ENCODE results near the gene BTD. TPM values are rescaled to one million over a fixed set of nuclear protein-coding genes. Genes with fewer than 3 reads are reported as not detected.

The BTD gene
- polyA plus RNA-seq, 1 donor (not counting 4 experiments of a cell fraction or from before 2014, with no cell fraction given): 12.0 TPM

GRCh38 chr3:15591928-15592327, 9.6 kb upstream of the BTD start:
- no peak for FAIRE-seq
- no peak overlapping the region for H3K4me2 ChIP-seq (ENCODE audit: control insufficient read depth, extremely low read depth, insufficient read depth, low read depth, low read length)
- dilution Hi-C loops (cut with MboI; ENCODE audit: extremely low pct_ligation_motif_present, low sequenced_read_pairs): no loop called here
- TF ChIP-seq CTCF (optimal IDR thresholded peaks at IDR 0.05 in 1 of 3, IDR thresholded peaks at IDR 0.05 in 1 of 3, conservative IDR thresholded peaks at IDR 0.05 in 1 of 3; ENCODE audit: extremely low read depth in 1 of 3, insufficient read depth in 2 of 3, low read length in 3 of 3) (no peak), EZH2 (IDR thresholded peaks at IDR 0.05; ENCODE audit: low read length) (no peak)
- H3K4me3 ChIP-seq (ENCODE audit: control insufficient read depth in 2 of 3, extremely low read depth in 1 of 3, insufficient read depth in 2 of 3, low read depth in 1 of 3, low read length in 3 of 3): no peak overlapping the region
- DNase-seq (ENCODE audit: low read depth, low spot score): no peak
- H3K4me1 ChIP-seq (ENCODE audit: control insufficient read depth, extremely low read depth, insufficient read depth, low read length): no peaks in the 10 kb centered on the region
- no peaks in the 10 kb centered on the region for H3K9me3 ChIP-seq (ENCODE audit: control insufficient read depth, low read depth, low read length)
- peaks cover 0 to 5% of the 10 kb centered on the region in 2 experiments for H3K36me3 ChIP-seq (ENCODE audit: control insufficient read depth in 2 of 2, extremely low read depth in 1 of 2, insufficient read depth in 2 of 2, low read length in 2 of 2)
- no peaks in the 10 kb centered on the region for H3K9me1 ChIP-seq (ENCODE audit: control insufficient read depth, extremely low read depth, insufficient read depth, low read length)
- H3K27me3 ChIP-seq (ENCODE audit: control insufficient read depth, extremely low read depth, insufficient read depth, low read length): no peaks in the 10 kb centered on the region
- H3K9ac ChIP-seq (ENCODE audit: control insufficient read depth, extremely low read depth, insufficient read depth, low read length): no peak overlapping the region
- H3K79me2 ChIP-seq (ENCODE audit: control insufficient read depth, insufficient read depth, low read length): no peaks in the 10 kb centered on the region
- H3K27ac ChIP-seq (ENCODE audit: control insufficient read depth, insufficient read depth, low read length): no peak overlapping the region
- no peaks in the 10 kb centered on the region for H4K20me1 ChIP-seq (ENCODE audit: control insufficient read depth, extremely low read depth, insufficient read depth, low read length)
- H2AFZ ChIP-seq (ENCODE audit: control insufficient read depth, low read length): no peak overlapping the region

GRCh38 chr3:15592968-15593367, 8.6 kb upstream of the BTD start:
- no peak overlapping the region for H3K4me2 ChIP-seq (ENCODE audit: control insufficient read depth, extremely low read depth, insufficient read depth, low read depth, low read length)
- dilution Hi-C loops (cut with MboI; ENCODE audit: extremely low pct_ligation_motif_present, low sequenced_read_pairs): no loop called here
- H3K9ac ChIP-seq (ENCODE audit: control insufficient read depth, extremely low read depth, insufficient read depth, low read length): no peak overlapping the region
- H2AFZ ChIP-seq (ENCODE audit: control insufficient read depth, low read length): no peak overlapping the region
- TF ChIP-seq CTCF (optimal IDR thresholded peaks at IDR 0.05 in 1 of 3, IDR thresholded peaks at IDR 0.05 in 1 of 3, conservative IDR thresholded peaks at IDR 0.05 in 1 of 3; ENCODE audit: extremely low read depth in 1 of 3, insufficient read depth in 2 of 3, low read length in 3 of 3): no peak
- TF ChIP-seq EZH2 (IDR thresholded peaks at IDR 0.05; ENCODE audit: low read length): no peak
- H3K27ac ChIP-seq (ENCODE audit: control insufficient read depth, insufficient read depth, low read length): no peak overlapping the region
- no peaks in the 10 kb centered on the region for H3K9me3 ChIP-seq (ENCODE audit: control insufficient read depth, low read depth, low read length)
- H3K27me3 ChIP-seq (ENCODE audit: control insufficient read depth, extremely low read depth, insufficient read depth, low read length): no peaks in the 10 kb centered on the region
- no peak overlapping the region for H3K4me3 ChIP-seq (ENCODE audit: control insufficient read depth in 2 of 3, extremely low read depth in 1 of 3, insufficient read depth in 2 of 3, low read depth in 1 of 3, low read length in 3 of 3)
- H4K20me1 ChIP-seq (ENCODE audit: control insufficient read depth, extremely low read depth, insufficient read depth, low read length): no peaks in the 10 kb centered on the region
- H3K9me1 ChIP-seq (ENCODE audit: control insufficient read depth, extremely low read depth, insufficient read depth, low read length): no peaks in the 10 kb centered on the region
- no peaks in the 10 kb centered on the region for H3K79me2 ChIP-seq (ENCODE audit: control insufficient read depth, insufficient read depth, low read length)
- DNase-seq (ENCODE audit: low read depth, low spot score): no peak
- peaks cover 0 to 5% of the 10 kb centered on the region in 2 experiments for H3K36me3 ChIP-seq (ENCODE audit: control insufficient read depth in 2 of 2, extremely low read depth in 1 of 2, insufficient read depth in 2 of 2, low read length in 2 of 2)
- no peaks in the 10 kb centered on the region for H3K4me1 ChIP-seq (ENCODE audit: control insufficient read depth, extremely low read depth, insufficient read depth, low read length)
- no peak for FAIRE-seq
